Measurements from ENCODE around the gene SIX3. TPM values are rescaled to one million over a fixed set of nuclear protein-coding genes. Genes with fewer than 3 reads are reported as not detected.

Gene SIX3
- total and polyA plus RNA-seq, 8 donors = 0.19 to 1.7 (median 0.31) TPM

GRCh38 chr2:44916291-44916690 is 25.2 kb upstream of the SIX3 start:
- FAIRE-seq = no peak
- DNase-seq = no peak
- H3K27ac ChIP-seq = no peak overlapping the region
- H3K27me3 ChIP-seq = no peaks in the 10 kb centered on the region
- no peak overlapping the region for H3K4me3 ChIP-seq
- no peaks in the 10 kb centered on the region for H3K36me3 ChIP-seq
- ATAC-seq = no peak
- H3K4me1 ChIP-seq = no peaks in the 10 kb centered on the region
- H3K9me3 ChIP-seq = no peaks in the 10 kb centered on the region
- TF ChIP-seq, protein P1, sequence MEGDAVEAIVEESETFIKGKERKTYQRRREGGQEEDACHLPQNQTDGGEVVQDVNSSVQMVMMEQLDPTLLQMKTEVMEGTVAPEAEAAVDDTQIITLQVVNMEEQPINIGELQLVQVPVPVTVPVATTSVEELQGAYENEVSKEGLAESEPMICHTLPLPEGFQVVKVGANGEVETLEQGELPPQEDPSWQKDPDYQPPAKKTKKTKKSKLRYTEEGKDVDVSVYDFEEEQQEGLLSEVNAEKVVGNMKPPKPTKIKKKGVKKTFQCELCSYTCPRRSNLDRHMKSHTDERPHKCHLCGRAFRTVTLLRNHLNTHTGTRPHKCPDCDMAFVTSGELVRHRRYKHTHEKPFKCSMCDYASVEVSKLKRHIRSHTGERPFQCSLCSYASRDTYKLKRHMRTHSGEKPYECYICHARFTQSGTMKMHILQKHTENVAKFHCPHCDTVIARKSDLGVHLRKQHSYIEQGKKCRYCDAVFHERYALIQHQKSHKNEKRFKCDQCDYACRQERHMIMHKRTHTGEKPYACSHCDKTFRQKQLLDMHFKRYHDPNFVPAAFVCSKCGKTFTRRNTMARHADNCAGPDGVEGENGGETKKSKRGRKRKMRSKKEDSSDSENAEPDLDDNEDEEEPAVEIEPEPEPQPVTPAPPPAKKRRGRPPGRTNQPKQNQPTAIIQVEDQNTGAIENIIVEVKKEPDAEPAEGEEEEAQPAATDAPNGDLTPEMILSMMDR (IDR thresholded peaks at IDR 0.05) = no peak
- intact Hi-C loops (cut with DNase I) = loop anchor here in 1 of 3 donors (5.0 kb wide), 1 partner anchor 176 kb away; no protein-coding TSS in a partner anchor

GRCh38 chr2:44918095-44918775 is 23.3 kb upstream of the SIX3 start:
- Histone ChIP-seq H3K36me3 (no peaks in the 10 kb centered on the region), H3K4me3 (no peak overlapping the region), H3K27ac (no peak overlapping the region), H3K4me1 (no peaks in the 10 kb centered on the region), H3K9me3 (no peaks in the 10 kb centered on the region), H3K27me3 (no peaks in the 10 kb centered on the region)
- no peak for ATAC-seq
- no peak for DNase-seq
- intact Hi-C loops (cut with DNase I) = loop anchor here in 1 of 3 donors (5.0 kb wide), 1 partner anchor 174 kb away; no protein-coding TSS in a partner anchor
- no peak for FAIRE-seq
- TF ChIP-seq, protein P1 (IDR thresholded peaks at IDR 0.05) = no peak
- 53 to 67% methylated on average over 4 of the region's 4 CpGs for WGBS, 2 donors

GRCh38 chr2:44920751-44921150 is 20.8 kb upstream of the SIX3 start:
- ATAC-seq (no peak), DNase-seq (no peak), FAIRE-seq (no peak)
- intact Hi-C loops (cut with DNase I) = no loop called here
- Histone ChIP-seq H3K4me1 (no peaks in the 10 kb centered on the region), H3K36me3 (no peaks in the 10 kb centered on the region), H3K27ac (no peak overlapping the region), H3K27me3 (peaks cover 0 to 4% (median 1%) of the 10 kb centered on the region in 4 donors), H3K4me3 (no peak overlapping the region), H3K9me3 (no peaks in the 10 kb centered on the region)
- TF ChIP-seq, protein P1 (IDR thresholded peaks at IDR 0.05) = no peak
- 64 to 81% methylated on average over 2 of the region's 2 CpGs for WGBS, 2 donors

GRCh38 chr2:44922776-44923175 is 18.7 kb upstream of the SIX3 start:
- H3K9me3 ChIP-seq = no peaks in the 10 kb centered on the region
- DNase-seq = no peak
- H3K4me3 ChIP-seq = no peak overlapping the region
- TF ChIP-seq, protein P1 (IDR thresholded peaks at IDR 0.05) = no peak
- ATAC-seq = no peak
- 82 to 83% methylated on average over 6 of the region's 6 CpGs for whole genome bisulfite sequencing, 2 donors
- FAIRE-seq = no peak
- no peaks in the 10 kb centered on the region for H3K4me1 ChIP-seq
- no peaks in the 10 kb centered on the region for H3K36me3 ChIP-seq
- H3K27ac ChIP-seq = no peak overlapping the region
- intact Hi-C loops (cut with DNase I) = no loop called here
- H3K27me3 ChIP-seq = peaks cover 0 to 23% (median 2%) of the 10 kb centered on the region in 4 donors

- WGBS, 2 donors = 43 to 44% methylated on average over 4 of the region's 4 CpGs
- Histone ChIP-seq H3K4me3 (no peak overlapping the region), H3K27me3 (peaks cover 0 to 35% (median 8%) of the 10 kb centered on the region in 4 donors)
These were observed 15.9 kb upstream of the SIX3 start for GRCh38 chr2:44925561-44926136.

More at GRCh38 chr2:44925561-44926136, 15.9 kb upstream of the SIX3 start:
- intact Hi-C loops (cut with DNase I) = no loop called here
- Histone ChIP-seq H3K4me1 (peaks cover 0 to 6% (median 0%) of the 10 kb centered on the region in 3 donors), H3K9me3 (no peaks in the 10 kb centered on the region), H3K36me3 (no peaks in the 10 kb centered on the region), H3K27ac (no peak overlapping the region)
- no peak for DNase-seq
- TF ChIP-seq, protein P1 (IDR thresholded peaks at IDR 0.05) = no peak
- no peak for ATAC-seq
- FAIRE-seq = no peak
